Smooth muscle cell of the brain vasculature (primary cell): ENCODE data around the gene SEPTIN5.

Experiments used
- DNase-seq: peaks from one replicate; pipeline ENCODE4 v3.0.0-alpha.2; 2012; ENCODE audit warnings: low read depth, low spot score

Gene SEPTIN5

DNA sequence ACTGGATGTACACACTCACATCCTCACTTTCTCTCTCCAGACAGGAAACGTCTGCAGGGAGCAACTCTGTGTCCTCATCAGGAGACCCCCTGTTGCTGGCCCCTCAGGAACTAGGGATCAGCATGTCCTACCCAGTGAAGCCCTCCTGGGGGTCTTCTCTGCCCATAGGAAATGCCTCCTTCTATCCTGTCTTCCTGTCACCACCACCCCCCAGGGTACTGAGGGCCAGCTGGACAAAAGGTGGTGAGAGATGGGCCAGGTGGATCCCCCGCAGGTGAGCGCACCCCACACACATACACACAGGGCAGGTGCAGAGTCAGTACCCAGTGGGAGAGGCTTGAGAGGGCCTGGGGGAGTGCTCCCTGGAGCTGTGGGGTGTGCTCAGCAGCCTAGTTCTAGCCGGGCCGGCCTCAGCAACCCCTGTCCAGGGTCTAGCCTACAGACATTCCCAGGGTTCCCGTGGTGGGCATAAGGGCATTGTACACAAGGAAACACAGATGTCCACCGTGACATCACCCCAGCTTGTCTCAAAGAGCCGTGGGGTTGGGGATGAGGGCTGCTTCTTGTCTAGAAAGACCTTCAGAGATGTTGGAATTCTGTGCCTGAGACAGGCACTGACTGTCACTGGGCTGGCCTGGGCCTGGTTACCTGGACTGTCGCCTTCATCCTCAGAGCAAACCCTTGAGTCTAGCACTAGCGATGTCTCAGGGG, 18.3 kb downstream of the SEPTIN5 start:
- DNase-seq, result no peak

DNA sequence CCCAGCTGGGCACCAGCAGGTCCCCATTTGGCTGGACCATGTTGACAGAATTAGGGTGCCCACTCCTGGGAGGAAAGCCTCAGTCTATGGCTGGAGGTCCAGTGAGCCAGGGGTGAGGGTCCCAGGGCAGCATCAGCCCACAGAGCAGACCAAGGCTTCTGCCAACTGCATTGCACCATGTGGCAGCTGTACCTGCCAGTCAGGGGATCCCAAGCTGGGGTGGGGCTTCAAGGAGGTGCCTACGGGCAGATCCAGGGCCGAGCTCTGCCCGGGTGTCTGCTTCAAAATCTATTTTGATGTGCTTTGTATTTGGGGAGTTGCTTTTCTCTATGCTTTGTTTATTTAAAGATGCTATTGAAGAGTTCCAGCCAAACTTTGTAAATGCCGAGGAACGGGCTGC, 19.5 kb downstream of the SEPTIN5 start:
- DNase-seq, result no peak

DNA sequence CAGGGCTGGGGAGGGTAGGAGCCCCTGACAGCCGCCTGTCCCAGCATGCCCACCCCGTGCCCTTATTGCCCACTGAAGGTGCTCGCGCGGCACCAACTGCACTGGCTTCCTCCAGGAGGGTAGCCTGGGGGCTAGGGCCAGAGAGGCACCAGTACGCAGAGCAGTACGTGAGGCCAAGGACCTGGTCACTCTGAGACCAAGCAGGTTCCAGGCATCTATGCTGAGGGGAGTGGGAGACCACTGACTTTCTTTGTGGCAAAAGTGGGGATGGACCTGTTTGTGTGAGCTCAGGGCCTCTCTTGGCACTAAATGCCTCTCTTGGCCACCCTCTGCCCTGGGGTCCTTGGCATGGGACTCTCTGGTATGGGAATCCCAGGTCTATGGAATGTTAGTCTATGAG, 19.9 kb downstream of the SEPTIN5 start:
- no peak for DNase-seq

DNA sequence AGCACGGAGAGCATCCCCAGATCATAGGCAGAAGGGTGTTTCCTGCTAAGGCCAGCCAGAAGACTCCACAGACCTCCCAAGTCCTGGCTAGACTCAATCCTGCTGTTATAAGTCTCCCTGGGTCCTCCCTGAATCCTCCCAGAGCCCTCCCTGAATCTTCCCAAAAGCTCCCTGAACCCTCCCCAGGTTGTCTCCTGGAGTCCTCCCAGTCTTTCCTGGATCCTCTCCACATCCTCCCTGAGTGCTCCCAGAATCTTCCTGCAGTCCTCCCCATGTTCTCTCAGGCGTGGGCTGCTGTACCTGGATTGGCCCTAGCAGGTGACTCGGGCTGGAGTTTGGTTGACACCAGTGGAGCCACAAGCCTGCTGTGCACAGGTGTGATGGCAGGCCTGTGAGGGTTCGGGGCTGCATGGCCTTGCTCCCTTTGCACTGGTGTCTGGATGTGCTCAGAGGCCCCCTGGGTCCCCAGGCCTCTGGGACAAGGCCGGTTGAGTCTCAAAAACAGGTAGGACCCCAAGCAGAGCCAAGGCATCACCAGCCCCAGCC, 20.6 kb downstream of the SEPTIN5 start:
- DNase-seq, result no peak

DNA sequence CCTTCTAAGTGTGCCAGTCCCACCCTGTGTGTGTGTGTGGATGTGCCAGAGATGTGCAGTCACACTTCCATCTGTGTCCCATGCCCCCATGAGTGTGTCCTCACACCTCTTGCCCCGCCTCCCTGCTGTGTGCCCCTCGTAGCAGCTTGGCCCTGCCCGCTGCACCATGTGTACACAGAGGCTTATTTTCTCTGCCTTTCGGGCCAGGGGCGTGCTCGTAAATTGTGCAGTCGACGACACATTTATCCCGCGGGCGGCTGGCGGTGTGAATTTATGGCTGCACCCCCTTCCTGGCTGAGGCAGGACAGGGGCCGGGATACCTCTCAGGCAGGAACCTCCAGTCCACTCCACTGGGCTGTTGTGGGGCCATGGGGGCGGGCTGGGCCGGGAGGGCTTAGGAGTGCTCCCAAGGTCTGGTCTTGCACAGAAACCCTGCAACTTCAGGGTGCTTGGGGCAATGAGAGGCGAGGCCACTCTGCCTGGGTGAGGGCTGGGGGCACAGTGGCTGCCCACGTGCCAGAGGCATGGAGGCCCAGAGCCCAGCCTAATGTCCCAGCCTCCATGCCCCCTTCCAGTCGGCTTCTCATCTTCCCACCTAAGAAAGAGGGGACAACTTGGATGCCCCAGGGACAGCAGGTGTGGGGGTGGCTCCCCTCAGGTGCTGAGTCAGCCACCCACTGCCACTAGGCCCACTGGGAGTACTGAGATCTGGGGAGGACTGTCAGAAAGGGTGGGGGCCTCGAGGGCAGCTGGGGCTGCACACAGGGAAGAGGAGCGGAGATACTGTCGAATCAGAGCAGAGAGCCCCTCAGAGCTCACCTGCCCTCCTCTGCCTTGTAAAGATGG, 21.6 kb downstream of the SEPTIN5 start:
- no peak for DNase-seq

DNA sequence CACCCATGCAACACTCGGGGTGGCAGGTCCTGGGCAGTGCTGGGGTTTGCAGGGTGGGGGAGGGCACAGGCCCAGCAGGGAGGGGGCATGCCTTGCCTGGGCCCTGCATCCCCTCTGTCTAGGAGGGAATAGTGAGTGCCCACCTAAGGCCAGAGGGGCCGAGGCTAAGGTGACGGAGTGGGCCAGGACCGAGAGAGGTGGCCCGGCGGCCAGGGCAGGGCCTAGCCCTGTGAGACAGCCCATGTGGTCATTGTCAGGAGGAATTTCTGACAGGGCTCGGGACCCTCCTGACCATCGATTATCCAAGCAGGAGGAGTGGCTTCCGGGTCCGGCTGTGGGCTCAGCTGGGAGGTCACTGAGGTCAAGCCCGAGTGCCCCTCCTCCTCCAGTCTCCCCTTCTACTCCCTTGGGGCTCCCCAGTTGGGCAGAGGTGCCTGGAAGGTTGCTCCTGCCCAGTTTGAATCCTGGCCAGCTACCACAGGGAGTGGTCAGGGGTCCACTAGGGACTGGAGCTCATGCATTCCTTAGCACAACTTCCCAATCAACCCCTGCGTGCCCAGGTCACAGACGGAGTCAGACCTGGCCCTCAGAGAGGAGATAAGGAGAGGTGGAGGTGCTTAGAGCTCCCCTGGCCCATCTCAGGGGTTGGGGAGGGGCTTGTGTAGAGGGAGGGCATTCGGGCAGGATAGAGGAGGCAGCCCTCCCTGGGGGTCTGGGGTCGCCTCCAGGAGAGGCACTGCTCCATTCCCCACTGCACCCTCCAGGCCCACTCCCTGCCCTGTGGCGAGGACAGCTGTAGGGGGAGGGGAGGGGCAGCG, 23.8 kb downstream of the SEPTIN5 start:
- DNase-seq, result no peak

DNA sequence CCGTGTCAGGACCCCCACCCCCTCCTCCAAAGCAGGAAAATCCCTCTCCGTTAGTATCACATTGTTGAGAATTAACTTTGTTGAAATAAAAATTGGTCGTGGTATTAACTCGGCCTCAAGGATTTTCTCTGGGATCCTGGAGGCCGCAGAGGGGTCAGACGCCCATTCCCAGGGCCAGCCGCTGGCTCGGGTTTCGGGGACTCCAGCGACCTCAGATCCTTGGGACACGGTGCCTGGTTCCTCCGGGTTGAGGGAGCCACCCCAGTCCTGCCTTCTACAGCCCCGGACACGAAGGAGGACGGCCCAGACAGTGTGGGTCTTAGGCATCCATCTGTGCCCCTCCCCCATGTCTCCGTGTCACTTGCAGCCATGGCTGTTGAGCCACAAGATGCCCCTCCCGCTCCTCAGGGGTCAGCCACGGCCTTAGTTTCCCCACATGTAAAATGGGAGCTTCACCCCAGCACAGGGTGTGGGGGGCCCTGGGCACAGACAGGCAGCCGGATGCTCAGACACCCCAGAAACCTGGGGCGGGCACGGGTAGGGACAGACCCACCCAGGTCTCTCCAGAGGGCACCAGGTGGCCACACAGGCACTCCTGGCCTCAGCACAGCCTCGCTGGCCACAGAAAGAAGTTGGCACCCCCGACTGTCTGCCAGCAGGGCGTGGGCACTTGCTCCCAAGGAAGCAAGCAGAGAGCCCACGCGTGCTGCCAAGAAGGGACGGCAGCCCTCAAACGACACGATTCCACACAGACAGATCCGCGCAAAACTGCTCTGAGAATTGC, 24.6 kb downstream of the SEPTIN5 start:
- DNase-seq, result no peak

DNA sequence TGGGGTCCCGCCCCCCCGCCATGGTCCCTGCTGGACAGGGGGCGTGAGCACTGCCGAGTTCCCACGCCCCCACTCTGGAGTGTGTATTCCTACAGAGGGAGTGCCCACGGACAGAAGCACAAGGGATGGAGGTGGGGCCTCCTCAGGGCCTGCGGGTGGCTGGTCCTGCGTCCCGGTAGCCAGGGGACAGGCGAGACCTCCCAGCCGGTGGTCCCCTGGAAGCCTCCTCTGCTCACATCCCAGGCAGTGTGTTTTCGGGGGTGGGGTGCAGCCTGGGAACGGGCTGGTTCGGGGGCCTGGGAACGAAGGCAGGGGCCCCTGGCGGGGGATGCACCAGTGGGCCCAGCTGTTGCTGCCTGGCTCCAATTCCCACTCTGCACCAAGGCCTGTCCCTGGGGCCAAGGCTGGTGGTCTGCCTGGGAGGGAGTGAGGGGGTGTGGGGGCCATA, 25.2 kb downstream of the SEPTIN5 start:
- DNase-seq, result no peak

DNA sequence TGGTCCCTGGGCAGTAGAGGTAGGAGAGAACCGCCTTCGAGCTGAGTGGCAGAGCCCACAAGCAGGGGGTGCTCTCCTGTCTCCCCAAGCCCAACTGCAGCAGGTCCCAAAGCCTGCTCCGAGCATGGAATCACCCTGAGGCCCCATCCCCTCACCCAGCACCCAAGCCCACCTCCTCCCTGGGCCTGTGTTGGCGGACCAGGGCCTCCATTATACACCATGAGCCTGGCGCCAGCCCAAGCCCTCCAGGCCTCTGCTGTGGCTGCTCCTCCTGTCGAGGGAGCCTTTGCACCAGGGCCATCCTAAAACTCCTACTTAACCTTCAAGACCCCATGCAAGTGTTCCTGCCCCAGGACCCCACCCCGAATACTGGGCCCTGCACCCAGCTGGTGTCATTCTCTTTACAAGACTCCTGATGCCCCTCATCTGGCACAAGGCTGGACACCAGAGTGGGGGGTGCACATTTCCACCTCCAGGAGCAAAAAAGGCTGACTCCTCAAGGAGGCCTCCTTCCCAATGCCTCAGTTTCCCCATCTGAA, 25.7 kb downstream of the SEPTIN5 start:
- DNase-seq, result no peak

DNA sequence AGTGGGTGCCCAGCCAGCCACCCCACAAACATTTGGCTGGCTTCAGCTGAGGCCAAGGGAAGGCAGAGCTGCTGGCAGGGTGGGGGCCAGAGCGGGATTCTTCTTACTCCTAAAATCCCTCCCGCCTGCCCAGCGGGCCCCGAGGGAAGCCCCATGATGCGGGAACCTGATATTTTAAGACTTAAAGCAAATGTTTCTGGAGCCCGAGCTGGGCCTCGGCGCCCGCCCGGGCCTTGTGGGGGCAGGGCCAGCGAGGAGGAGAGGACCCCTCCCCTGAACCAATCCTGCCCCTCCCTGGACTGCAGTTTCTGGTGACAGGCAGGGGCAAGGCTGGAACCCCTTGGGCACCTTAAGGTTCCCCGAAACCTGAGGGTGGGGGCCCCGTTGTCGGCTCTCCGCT, 26.3 kb downstream of the SEPTIN5 start:
- no peak for DNase-seq

DNA sequence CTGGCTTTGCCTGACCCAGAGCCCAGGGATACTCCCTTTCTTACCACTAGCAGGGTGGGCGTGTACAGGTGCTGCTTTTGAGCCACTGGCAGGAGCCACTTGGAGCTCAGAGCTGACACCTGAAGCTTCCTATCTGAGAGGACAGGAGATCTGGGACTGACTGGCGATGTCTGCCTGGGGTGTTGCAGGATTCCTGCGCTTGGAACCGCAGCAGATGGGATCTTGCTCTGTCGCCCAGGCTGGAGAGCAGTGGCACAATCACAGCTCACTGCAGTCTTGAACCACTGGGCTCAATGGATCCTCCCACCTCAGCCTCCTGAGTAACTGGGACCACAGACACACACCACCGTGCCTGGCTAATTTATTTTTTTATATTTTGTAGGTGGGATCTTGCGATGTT, 26.8 kb downstream of the SEPTIN5 start:
- no peak for DNase-seq

DNA sequence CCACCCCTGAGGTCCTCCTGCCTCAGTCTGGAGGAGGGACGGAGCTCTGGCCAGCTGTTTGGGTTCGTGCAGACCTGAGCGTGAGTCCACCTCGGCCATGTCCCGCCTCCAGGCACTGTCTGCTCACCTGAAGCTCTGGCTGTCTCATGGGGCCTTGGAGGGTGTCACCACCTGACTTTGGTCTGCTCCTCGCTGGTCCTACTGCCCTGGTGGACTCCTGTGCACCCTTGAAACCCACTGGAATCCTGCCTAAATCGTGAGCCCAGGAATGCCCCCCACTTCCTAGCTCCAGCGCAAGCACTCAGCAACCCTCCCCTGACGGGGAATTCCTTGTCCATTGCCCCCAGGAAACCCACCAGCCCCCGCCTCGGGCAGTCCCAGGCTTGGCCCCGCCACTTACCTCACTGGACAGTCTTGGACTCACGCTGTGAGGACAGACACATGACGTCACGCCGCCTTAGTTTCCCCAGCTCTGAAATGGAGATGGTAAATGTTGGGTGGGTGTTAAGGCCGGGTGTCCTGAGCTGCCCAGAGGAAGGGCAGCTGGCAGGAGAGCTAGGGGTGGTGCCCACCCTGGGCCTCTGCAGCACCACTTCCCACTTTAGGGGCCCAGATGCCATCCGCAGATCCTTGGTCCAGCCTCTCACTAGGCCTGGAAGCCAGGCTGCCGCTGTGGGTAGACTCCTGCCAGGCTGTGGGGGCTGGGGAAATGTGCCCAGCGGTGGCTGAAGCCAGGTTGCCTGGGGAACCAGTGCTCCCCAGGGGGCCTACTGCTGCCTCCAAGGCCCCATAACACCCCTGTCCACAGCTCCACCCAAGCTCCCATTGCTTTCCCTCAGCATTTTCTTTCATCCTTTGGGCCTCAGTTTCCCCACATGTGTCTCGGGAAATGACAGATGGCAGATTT, 28.1 kb downstream of the SEPTIN5 start:
- no peak for DNase-seq

DNA sequence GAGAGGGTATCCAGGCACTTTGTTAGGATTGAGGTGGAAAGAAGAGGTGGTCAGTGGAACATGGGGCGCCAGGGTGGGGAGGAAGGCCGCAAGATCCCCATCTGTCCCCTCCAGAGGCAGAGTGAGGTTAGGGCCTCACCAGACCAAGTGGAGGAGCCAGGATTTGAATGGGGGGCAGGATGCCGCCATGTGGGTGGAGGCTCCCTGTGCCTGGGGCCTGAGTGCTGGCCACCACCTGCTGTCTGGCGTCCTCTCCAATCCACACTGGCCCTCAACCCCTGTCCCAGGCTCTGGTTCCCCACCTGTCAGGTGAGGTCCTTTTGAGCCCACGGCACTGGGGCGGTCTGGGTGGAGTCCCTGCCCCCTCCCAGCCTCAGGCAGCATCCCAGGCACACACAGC, 28.8 kb downstream of the SEPTIN5 start:
- no peak for DNase-seq

DNA sequence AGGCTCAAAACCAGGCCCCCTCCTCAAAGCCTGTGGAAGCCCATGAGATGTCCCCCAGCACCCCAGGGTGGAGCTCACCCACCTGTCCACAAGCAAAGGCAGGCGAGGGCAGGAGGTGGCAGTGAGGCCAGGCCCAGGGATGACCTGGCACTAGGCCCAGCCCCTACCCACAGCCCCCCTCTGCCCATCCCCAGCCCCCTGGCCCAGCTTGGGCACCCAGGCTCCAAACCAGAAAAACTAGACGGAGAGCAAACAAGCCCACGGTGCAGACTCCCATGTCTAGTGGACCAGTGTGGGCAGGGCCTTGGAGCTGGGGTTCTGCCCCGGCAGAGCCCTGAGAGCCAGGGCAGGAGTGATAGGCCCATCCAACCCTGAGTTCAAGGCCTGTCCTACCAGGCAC, 29.3 kb downstream of the SEPTIN5 start:
- DNase-seq, result no peak

DNA sequence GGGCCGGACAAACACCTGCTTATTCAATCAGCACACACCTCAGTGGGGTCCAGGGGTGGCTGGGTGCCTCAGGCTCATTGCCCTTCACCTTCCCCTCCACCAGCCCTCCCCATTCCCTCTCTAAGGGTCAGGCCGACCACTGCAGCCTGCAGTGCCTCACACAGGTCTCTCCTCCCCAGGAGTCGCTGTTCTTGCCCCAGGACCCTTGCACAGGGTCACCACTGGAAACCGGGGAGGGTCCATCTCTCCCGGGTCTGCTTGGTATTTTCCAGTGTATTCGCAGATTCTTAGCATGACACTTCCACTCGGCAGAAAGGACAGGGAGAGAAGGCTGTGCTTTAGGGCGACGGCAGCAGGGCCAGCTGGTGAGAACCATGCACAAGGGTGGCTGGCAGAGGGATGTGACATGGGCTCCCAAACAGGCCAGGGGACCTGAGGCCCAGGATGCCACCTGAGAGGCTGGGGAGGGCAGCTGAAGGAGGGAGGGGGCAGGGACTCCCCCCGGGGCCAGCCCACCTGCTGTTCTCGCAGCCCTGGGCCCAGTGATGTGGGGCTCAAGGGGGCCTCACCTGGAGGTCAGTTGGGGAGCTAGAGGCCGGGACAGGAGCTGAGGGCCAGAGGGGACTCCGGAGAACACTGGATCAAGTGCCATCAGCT, 30.2 kb downstream of the SEPTIN5 start:
- no peak for DNase-seq

DNA sequence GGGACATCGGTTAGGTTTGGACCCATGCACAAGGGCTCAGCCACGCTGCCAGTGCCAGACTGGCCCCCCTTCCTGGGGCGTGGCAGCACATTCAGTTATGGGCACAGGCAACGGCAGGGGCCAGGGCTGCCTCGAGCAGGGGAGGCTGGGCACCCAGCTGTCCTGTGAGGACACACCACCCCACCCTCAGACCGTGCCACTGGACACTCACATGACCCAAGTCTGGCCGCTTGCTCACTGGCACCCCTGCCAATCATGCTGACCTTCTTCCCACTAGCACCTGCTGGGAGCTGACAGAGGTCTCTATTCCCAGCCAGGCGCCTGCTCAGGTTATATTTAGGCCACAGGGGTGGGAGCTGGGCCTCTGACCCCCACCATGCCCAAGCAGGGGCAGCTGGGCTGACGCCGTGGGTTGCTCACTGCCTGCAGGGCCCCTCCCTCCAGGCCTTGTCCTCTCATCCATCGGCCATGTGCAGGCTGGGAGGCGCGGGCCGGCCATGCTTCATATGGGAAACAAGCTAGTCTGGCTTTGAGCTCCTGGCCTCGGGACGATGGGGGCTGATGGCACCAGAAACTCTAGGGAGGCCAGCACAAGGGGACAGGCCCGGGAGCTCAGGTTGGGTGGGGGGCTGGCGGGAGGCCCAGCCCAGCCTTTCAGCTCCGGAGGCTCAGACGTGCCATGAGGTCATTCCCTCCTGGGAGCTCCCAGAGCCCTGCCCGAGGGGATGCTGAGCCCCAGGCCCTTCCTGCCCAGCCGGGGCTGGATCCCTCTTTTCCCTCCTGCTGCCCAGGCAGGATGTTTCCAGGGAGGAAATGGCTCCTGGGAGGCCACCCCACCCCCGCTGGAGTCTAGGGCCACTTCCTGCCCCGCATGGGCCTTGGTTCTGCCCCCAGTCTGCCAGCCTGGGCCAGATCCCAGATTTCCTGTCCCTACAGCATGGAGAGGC, 31.1 kb downstream of the SEPTIN5 start:
- DNase-seq, result no peak

DNA sequence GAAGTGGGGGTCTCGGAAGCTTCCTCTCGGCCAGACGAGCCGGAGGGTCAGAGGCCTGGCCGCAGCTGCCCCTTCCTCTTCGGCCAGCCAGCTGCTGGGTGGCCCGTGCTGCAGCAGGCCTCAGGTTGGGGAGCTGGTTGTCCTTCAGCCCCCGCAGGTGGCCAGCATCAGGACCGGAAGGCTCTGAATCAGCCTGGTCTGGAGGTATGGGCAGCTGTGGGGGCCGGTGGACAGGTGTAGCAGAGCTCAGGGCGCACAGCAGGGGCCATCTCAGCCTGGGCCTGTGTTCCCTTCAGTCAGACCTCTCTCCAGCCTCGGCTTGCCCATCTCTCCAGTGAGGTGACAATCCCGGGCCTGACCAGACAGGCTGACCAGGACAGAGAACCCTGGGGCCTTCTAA, 32.4 kb downstream of the SEPTIN5 start:
- DNase-seq, result no peak

DNA sequence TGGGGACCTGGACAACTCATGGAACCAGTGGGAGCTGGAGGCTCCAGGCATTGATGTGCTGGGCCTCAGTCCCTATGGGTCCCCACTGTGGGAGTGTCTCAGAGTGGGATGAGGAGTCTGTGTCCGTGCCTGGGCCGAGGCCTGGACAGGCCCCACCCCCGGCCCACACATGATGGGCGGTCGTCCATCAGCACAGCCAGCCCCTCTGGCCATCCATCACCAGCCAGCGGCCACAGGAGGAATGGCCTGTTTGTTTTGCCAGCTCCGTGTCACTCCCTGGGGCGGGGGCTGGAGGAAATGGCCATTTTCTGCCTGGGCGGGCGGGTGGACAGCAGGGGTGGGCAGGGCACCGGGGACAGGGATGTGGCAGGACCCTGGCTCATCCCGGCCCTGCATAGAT, 33.2 kb downstream of the SEPTIN5 start:
- no peak for DNase-seq
